AG10803 (cell line): ENCODE results near the gene SVEP1.

Source experiments
- DNase-seq: peaks from one replicate; pipeline ENCODE4 v3.0.0; 2010; ENCODE audit warnings: low read depth
- H3K4me3 ChIP-seq: 2 replicates; pipeline ENCODE4 v1.5.1; 2011; ENCODE audit warnings: mild to moderate bottlenecking, low read length, control low read depth
- TF ChIP-seq, protein P1 (sequence below): conservative IDR thresholded peaks from 2 replicates; pipeline ENCODE4 v1.5.1; 2011; ENCODE audit warnings: mild to moderate bottlenecking, low read length, control low read depth, inconsistent platforms

Gene SVEP1

DNA sequence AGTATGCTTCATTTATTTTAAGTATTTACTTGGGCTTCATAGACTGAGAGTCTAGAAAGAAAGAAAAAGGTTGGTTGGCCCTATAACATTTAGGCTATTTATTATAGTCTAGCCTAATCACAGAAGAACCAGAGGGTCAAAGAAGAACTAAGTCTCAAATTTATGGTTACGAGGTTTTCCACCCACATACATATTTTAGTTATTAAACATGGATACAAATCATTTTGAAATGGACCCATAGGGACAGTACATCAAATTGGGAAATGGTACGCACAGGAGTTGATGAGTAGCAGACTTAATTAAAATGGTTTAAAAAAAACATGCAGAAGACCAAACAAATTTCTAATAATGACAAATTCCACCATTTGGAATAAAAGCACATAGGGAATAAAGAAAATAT is 17.7 kb downstream of the SVEP1 start:
- TF ChIP-seq, protein P1, sequence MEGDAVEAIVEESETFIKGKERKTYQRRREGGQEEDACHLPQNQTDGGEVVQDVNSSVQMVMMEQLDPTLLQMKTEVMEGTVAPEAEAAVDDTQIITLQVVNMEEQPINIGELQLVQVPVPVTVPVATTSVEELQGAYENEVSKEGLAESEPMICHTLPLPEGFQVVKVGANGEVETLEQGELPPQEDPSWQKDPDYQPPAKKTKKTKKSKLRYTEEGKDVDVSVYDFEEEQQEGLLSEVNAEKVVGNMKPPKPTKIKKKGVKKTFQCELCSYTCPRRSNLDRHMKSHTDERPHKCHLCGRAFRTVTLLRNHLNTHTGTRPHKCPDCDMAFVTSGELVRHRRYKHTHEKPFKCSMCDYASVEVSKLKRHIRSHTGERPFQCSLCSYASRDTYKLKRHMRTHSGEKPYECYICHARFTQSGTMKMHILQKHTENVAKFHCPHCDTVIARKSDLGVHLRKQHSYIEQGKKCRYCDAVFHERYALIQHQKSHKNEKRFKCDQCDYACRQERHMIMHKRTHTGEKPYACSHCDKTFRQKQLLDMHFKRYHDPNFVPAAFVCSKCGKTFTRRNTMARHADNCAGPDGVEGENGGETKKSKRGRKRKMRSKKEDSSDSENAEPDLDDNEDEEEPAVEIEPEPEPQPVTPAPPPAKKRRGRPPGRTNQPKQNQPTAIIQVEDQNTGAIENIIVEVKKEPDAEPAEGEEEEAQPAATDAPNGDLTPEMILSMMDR = no peak
- H3K4me3 ChIP-seq = no peak overlapping the region
- no peak for DNase-seq

DNA sequence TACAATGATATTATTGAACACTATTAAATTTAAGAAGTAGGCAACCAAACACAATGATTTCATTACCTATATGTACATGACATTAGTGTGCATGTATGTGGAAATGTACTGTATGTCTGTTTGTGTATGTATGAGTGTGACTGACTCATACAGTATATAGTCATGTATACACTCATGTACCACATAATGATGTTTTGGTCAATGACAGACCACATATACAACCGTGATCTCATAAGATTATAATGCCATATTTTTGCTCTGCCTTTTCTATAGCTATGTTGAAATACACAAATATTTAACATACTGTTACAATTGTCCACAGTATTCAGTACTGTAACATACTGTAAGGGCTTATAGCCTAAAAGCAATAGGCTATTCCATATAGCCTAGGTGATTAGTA is 19.7 kb downstream of the SVEP1 start:
- no peak for DNase-seq
- TF ChIP-seq, protein P1 = no peak
- H3K4me3 ChIP-seq = no peak overlapping the region

DNA sequence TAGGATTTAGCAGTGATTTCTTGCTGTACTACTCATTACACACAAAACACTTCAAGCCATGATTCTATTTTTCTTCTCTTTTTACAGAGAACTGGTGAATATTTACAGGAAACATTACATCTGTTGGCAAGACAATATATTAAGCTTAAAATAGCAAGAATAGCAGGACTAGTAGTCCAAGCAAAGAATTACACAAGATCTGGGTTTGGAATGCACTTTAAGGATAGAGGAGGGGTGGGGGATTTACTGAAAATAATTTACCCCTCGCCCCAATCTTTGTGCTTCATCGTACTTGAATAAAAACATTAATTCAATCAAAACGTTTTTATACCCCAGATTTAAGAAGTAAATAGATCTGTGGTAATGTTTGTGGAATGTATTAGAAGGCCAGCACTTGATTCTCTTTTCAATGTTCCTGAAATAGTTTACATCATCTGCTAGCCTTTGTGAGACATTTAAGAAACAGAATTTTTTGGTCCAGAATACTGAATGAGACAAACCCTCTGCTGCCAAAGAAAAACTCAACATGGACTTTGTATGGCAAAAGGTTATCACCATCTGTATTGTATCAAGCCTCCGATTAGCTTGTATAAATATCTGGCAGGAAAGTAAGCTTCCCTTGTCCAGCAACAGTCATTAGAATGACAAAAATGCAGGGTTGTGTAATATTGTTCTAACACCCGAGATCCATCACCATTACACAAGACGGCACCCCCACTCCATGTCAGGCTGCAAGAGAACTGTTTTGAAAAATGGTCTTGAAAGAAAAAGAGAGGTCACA is 23.8 kb downstream of the SVEP1 start:
- no peak overlapping the region for H3K4me3 ChIP-seq
- TF ChIP-seq, protein P1 = no peak
- DNase-seq = peak; percentile 97

DNA sequence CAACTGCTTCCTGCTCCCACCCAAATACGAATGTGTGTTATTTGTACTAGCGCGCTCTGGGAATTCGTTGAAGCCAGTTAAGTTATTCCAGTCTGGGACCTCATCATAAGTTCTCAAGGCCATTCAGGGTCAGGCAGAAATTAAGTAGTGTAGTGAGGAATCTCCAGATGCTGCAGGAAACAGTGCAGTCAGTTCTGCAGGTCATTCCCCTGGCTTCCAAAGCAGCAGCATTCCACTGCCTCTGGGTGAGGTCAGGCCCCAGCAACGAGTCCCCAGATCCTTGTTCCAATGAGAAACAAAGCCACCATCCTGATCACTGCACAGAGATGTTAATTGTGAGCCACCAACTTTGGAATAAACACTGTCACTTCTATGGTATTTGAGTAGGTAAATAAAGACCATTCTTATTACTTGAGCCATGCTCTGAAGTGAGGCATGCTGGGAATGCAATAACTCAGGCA is 33.1 kb downstream of the SVEP1 start:
- DNase-seq = peak; percentile 48
- no peak overlapping the region for H3K4me3 ChIP-seq
- TF ChIP-seq, protein P1 = no peak

DNA sequence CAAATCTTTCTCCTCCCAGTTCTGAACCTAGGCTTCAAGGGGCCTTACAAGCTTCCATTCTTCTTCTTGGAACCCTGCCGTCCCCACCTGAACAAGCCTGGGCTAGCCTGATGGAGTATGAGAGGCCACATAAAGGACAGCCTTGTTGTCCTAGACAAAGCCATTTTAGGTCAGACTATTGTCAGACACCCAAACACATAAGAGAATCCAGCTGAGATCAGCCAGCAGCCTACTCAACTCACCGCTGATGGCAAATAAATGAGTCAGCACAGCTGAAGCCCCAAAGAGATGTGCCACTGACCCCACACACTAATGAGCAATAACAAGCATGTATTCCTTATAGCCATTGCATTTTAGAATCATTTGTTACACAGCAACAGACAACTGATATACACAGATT is 33.8 kb downstream of the SVEP1 start:
- peak; percentile 29 for DNase-seq
- TF ChIP-seq, protein P1 = no peak

DNA sequence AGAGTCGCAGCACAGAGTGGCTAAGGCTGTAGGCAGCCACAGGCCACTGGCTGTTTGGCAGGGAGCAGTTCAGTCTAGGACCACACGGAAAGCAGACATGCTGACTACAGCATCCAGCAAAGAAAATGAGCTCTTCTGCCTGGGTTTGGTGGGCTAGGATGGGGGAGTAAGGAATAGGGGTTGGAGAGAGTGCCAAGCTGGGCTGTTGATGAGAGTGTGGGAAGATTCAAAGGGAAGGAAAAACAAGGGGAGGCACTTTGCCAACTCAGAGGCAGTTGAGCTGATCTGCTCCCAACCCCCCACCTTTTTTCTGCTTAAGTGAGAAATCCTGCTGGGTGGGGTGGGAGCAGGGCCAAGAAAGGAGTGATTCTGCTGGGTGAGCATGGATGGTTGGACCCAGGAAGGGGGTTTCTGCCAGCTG is 35.9 kb downstream of the SVEP1 start:
- H3K4me3 ChIP-seq = no peak overlapping the region
- no peak for DNase-seq

More for the DNA sequence above, 33.8 kb downstream of the SVEP1 start:
- H3K4me3 ChIP-seq = no peak overlapping the region

More for the DNA sequence above, 35.9 kb downstream of the SVEP1 start:
- TF ChIP-seq, protein P1 = no peak
